Keratinocyte (primary cell): ENCODE data around the gene MGLL.

ENCODE experiments used
- EZH2 ChIP-seq: IDR thresholded peaks from one replicate; pipeline ENCODE4 v1.6.1; 2012; ENCODE audit warnings: inconsistent platforms, mild to moderate bottlenecking, low read length, moderate library complexity
- TF ChIP-seq, protein P1 (sequence below), 3 experiments: IDR thresholded peaks in 1 of 3; conservative IDR thresholded peaks in 1 of 3; optimal IDR thresholded peaks in 1 of 3; 2 replicates in 2 of 3; 3 replicates in 1 of 3; pipeline versions ENCODE3 to v1.5.1; 2011; ENCODE audit warnings: low read length in 3 of 3, mild to moderate bottlenecking in 3 of 3, moderate library complexity in 2 of 3, control low read depth in 1 of 3, inconsistent platforms in 1 of 3; ENCODE audit not compliant: insufficient read depth in 2 of 3; ENCODE audit errors: extremely low read depth in 1 of 3

DNA sequence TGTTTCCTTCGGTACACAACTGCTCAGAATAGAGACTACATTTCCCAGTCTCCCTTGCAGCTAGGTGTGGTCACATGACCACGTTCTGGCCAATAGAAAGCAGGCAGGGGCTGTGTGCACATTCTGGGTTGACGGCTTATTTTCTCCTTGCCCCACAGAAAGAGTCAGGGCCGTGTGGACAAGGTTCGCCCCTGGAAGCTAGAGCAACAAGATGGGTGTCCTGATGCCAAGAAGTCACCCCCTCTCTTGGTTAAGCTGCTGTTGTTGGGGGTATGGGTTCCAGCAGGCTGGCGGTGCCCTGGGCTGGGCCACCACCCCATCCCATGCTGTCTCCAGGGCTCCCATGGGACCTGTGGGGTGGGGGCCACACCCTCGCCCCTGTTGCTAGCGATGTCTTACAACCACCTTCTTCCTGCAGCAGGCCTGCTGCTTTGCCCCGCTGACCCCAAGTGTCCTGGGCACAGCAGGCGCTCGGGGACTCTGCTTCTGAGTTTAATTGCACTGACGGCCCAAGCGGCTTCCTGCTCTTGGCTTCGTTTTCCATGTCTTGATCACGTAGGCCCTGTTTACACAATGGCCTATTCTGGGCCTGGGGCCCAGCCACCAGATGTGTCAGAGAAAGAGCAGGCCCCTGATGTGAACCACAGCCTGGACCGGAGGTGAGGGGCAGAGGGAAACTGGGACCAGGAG is 124.6 kb downstream of the MGLL start:
- TF ChIP-seq, protein P1, sequence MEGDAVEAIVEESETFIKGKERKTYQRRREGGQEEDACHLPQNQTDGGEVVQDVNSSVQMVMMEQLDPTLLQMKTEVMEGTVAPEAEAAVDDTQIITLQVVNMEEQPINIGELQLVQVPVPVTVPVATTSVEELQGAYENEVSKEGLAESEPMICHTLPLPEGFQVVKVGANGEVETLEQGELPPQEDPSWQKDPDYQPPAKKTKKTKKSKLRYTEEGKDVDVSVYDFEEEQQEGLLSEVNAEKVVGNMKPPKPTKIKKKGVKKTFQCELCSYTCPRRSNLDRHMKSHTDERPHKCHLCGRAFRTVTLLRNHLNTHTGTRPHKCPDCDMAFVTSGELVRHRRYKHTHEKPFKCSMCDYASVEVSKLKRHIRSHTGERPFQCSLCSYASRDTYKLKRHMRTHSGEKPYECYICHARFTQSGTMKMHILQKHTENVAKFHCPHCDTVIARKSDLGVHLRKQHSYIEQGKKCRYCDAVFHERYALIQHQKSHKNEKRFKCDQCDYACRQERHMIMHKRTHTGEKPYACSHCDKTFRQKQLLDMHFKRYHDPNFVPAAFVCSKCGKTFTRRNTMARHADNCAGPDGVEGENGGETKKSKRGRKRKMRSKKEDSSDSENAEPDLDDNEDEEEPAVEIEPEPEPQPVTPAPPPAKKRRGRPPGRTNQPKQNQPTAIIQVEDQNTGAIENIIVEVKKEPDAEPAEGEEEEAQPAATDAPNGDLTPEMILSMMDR (optimal IDR thresholded peaks at IDR 0.05 in 1 of 3, IDR thresholded peaks at IDR 0.05 in 1 of 3, conservative IDR thresholded peaks at IDR 0.05 in 1 of 3; ENCODE audit: extremely low read depth in 1 of 3, insufficient read depth in 2 of 3, low read length in 3 of 3), result no peak
- no peak for TF ChIP-seq EZH2
